ENCODE results near the gene SLC15A1. TPM values are rescaled to one million over a fixed set of nuclear protein-coding genes. Genes with fewer than 3 reads are reported as not detected.

Gene SLC15A1
- total and polyA plus RNA-seq, 2 experiments from 2014 or later: 7.5 to 18.7 TPM

DNA sequence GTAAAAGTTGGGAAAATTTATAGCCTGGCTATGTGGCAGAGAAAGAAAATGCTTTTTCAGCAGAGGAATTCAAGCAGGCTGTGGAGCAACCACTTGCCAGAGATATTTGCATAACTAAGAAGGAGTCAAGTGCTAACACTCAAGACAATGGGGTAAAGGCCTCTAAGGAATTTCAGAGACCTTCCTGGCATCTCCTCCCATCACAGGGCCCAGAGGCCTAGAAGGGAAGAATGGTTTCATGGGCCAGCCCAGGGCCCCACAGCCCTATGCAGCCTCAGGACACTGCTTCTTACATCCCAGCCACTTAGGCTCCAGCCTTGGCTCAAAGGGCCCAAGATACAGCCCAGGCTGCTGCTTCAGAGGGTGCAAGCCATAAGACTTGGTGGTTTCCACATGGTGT lies 14.3 kb downstream of the SLC15A1 start:
- Histone ChIP-seq H3K27ac (no peak overlapping the region), H3K79me2 (no peaks in the 10 kb centered on the region), H2AFZ (no peak overlapping the region), H3K9me3 (ENCODE audit: low read depth) (no peaks in the 10 kb centered on the region), H4K20me1 (ENCODE audit: insufficient read depth, poor library complexity, severe bottlenecking) (no peaks in the 10 kb centered on the region), H3K4me1 (ENCODE audit: insufficient read depth) (peaks cover 5% of the 10 kb centered on the region), H3K27me3 (no peaks in the 10 kb centered on the region), H3K9me2 (replicated peaks; ENCODE audit: insufficient read depth) (no peaks in the 10 kb centered on the region), H3K4me2 (no peak overlapping the region), H3K36me3 (replicated peaks; ENCODE audit: insufficient read depth, low read depth) (no peaks in the 10 kb centered on the region), H3K4me3 (no peak overlapping the region)
- DNase-seq (ENCODE audit: low spot score): no peak
- TF ChIP-seq EZH2 (IDR thresholded peaks at IDR 0.05; ENCODE audit: borderline replicate concordance) (no peak), EZH2phosphoT487 (IDR thresholded peaks at IDR 0.05; ENCODE audit: low read depth, severe bottlenecking, unreplicated experiment) (no peak)
- TF ChIP-seq, protein P1, sequence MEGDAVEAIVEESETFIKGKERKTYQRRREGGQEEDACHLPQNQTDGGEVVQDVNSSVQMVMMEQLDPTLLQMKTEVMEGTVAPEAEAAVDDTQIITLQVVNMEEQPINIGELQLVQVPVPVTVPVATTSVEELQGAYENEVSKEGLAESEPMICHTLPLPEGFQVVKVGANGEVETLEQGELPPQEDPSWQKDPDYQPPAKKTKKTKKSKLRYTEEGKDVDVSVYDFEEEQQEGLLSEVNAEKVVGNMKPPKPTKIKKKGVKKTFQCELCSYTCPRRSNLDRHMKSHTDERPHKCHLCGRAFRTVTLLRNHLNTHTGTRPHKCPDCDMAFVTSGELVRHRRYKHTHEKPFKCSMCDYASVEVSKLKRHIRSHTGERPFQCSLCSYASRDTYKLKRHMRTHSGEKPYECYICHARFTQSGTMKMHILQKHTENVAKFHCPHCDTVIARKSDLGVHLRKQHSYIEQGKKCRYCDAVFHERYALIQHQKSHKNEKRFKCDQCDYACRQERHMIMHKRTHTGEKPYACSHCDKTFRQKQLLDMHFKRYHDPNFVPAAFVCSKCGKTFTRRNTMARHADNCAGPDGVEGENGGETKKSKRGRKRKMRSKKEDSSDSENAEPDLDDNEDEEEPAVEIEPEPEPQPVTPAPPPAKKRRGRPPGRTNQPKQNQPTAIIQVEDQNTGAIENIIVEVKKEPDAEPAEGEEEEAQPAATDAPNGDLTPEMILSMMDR (IDR thresholded peaks at IDR 0.05; ENCODE audit: poor library complexity): no peak

DNA sequence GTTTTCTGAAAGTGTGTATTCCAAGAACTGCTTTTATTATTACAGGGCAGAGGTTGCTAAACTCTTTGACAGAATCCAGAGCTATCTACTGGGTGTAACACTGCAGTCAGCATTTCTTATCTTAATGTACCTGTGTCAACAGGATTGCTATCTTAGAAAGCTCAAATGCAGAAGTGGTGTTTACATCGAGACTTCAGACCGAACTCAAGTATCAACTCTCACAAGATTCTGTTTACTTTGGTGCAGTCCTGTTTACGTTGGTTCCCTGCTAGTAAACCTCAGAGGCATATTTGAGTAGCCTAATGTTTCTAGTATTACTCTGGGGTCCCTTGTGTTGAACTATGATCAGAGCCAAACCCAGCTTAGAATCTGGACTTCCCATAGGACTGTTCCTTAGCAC lies 20.5 kb downstream of the SLC15A1 start:
- WGBS (ENCODE audit: low lambda C conversion rate, missing lambda C conversion rate): 2% methylated on average over 3 of the region's 3 CpGs
- Histone ChIP-seq H3K4me1 (ENCODE audit: insufficient read depth) (peaks cover 7% of the 10 kb centered on the region), H3K27ac (peak overlapping the region; percentile 57), H3K4me3 (no peak overlapping the region), H3K27me3 (no peaks in the 10 kb centered on the region), H3K9me2 (replicated peaks; ENCODE audit: insufficient read depth) (no peaks in the 10 kb centered on the region), H2AFZ (no peak overlapping the region), H3K36me3 (replicated peaks; ENCODE audit: insufficient read depth, low read depth) (no peaks in the 10 kb centered on the region), H3K79me2 (no peaks in the 10 kb centered on the region), H4K20me1 (ENCODE audit: insufficient read depth, poor library complexity, severe bottlenecking) (no peaks in the 10 kb centered on the region), H3K4me2 (peak overlapping the region; percentile 14), H3K9me3 (ENCODE audit: low read depth) (no peaks in the 10 kb centered on the region)
- TF ChIP-seq, protein P1 (IDR thresholded peaks at IDR 0.05; ENCODE audit: poor library complexity): no peak
- peak; percentile 88 for TF ChIP-seq EZH2phosphoT487 (IDR thresholded peaks at IDR 0.05; ENCODE audit: low read depth, severe bottlenecking, unreplicated experiment)
- no peak for TF ChIP-seq EZH2 (IDR thresholded peaks at IDR 0.05; ENCODE audit: borderline replicate concordance)
- peak; percentile 65 for DNase-seq (ENCODE audit: low spot score)

DNA sequence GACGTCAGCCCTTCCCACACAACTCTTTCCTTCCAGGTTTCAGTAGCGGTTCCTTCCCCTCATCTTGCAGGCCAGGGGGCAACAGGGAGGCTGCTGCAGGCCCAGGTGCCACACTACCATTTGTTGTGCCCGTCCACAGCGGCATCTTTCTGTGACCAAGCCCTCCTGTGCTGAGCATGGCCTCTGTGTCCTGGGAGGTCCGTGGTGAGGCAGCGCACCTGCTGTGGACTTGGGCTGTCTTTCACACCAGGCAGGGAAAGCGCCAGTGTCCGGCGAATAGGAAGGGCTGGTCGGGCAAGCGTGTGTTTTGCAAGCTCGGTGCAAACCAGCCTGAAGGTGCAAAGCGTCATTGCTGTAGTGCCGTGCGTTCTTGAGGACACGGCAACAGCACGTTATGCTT lies 21.4 kb downstream of the SLC15A1 start:
- peaks cover 7% of the 10 kb centered on the region for H3K4me1 ChIP-seq (ENCODE audit: insufficient read depth)
- H3K36me3 ChIP-seq (replicated peaks; ENCODE audit: insufficient read depth, low read depth): no peaks in the 10 kb centered on the region
- no peaks in the 10 kb centered on the region for H3K9me3 ChIP-seq (ENCODE audit: low read depth)
- H3K27ac ChIP-seq: no peak overlapping the region
- no peak overlapping the region for H3K4me2 ChIP-seq
- H3K79me2 ChIP-seq: no peaks in the 10 kb centered on the region
- no peaks in the 10 kb centered on the region for H3K27me3 ChIP-seq
- TF ChIP-seq, protein P1 (IDR thresholded peaks at IDR 0.05; ENCODE audit: poor library complexity): no peak
- TF ChIP-seq EZH2phosphoT487 (IDR thresholded peaks at IDR 0.05; ENCODE audit: low read depth, severe bottlenecking, unreplicated experiment) (no peak), EZH2 (IDR thresholded peaks at IDR 0.05; ENCODE audit: borderline replicate concordance) (no peak)
- WGBS (ENCODE audit: low lambda C conversion rate, missing lambda C conversion rate): 93% methylated on average over 17 of the region's 17 CpGs
- no peaks in the 10 kb centered on the region for H4K20me1 ChIP-seq (ENCODE audit: insufficient read depth, poor library complexity, severe bottlenecking)
- DNase-seq (ENCODE audit: low spot score): no peak
- H2AFZ ChIP-seq: no peak overlapping the region
- H3K4me3 ChIP-seq: no peak overlapping the region
- no peaks in the 10 kb centered on the region for H3K9me2 ChIP-seq (replicated peaks; ENCODE audit: insufficient read depth)

DNA sequence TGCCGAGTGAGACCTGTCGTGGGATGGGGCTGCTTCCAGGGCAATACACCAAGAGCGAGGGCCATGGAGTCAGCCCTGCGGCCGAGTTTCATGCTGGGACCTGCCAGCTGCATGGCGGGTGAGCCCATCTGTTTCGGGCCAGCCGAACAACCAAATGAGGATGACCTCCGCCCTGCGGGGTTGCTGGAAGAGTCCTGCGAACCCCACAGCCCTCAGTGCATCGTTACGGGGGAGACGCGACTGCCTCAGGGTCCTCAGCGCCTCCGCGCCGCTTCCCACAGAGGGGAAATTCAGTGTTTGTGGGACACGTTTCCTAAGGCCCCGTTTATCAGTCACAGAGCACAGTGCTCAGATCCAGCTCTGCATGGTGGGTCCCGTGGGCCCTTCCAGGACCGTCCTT lies 22.0 kb downstream of the SLC15A1 start:
- no peak for DNase-seq (ENCODE audit: low spot score)
- Histone ChIP-seq H3K9me2 (replicated peaks; ENCODE audit: insufficient read depth) (no peaks in the 10 kb centered on the region), H3K27ac (no peak overlapping the region), H3K4me1 (ENCODE audit: insufficient read depth) (peaks cover 7% of the 10 kb centered on the region), H3K4me2 (no peak overlapping the region), H3K36me3 (replicated peaks; ENCODE audit: insufficient read depth, low read depth) (no peaks in the 10 kb centered on the region), H3K9me3 (ENCODE audit: low read depth) (no peaks in the 10 kb centered on the region), H3K4me3 (no peak overlapping the region), H4K20me1 (ENCODE audit: insufficient read depth, poor library complexity, severe bottlenecking) (no peaks in the 10 kb centered on the region), H3K79me2 (no peaks in the 10 kb centered on the region), H2AFZ (no peak overlapping the region), H3K27me3 (no peaks in the 10 kb centered on the region)
- WGBS (ENCODE audit: low lambda C conversion rate, missing lambda C conversion rate): 97% methylated on average over 23 of the region's 23 CpGs
- TF ChIP-seq EZH2phosphoT487 (IDR thresholded peaks at IDR 0.05; ENCODE audit: low read depth, severe bottlenecking, unreplicated experiment): no peak
- TF ChIP-seq, protein P1 (IDR thresholded peaks at IDR 0.05; ENCODE audit: poor library complexity): no peak

Measured in hepatocyte (in vitro differentiated cells).